ENCODE data around the gene ZBTB20.

Gene ZBTB20

DNA sequence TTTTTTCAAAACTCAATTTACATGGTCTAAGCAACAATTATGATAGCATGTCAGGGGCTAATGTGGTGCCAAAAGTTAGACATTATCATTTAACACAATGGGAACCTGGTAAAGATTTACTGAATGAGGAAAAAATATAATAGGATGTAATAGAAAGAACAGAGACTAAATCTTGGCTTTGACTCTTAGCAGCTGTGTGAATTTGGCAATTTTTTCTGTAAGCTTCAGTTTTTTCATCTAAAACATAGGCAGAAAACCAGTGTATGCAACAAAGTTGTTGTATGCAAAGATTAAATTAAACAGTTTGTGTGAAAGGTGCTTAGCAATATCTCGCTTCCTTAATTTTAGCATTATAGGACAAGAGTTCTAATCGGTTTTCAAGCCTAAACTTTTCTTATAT is 57.6 kb downstream of the ZBTB20 start:
- no peak for DNase-seq (ENCODE audit: low spot score)

DNA sequence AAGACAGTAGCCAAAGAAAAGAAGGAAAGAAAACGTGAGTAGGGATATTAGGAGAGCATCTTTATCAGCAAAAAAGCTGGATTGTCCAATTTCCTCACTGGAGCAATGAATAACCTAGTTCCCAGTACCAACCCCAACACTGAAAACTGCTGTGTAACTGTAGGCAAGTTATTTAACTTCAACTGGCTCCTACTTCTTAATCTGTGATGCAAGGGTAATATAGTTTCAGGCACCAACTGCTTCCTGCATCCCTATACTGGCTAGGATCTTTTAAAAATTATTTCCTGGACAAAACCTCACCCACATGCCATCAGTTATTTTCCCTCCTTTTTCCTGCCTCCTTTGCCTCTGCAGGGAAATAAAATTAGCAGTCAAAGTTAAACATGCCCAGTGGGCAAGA is 59.6 kb downstream of the ZBTB20 start:
- DNase-seq (ENCODE audit: low spot score), result no peak

DNA sequence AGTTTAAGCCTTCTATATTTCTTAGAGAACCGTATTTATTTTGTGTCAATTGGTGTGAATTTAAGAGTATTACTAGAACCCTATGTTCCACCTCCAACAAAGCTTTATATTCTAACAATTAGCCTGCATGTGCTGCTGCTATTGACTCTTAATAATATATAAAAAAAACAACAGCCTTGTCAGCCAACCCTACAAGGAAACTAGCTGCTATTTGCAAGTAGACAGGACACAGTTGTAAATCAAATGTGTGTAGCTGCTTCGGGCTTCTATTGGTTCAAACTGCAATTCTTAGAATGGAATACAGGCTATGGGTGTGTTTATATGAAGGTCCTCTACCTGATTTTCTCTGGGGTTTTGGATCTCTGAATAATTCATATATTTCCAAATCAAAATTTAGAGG is 60.7 kb downstream of the ZBTB20 start:
- no peak for DNase-seq (ENCODE audit: low spot score)

DNA sequence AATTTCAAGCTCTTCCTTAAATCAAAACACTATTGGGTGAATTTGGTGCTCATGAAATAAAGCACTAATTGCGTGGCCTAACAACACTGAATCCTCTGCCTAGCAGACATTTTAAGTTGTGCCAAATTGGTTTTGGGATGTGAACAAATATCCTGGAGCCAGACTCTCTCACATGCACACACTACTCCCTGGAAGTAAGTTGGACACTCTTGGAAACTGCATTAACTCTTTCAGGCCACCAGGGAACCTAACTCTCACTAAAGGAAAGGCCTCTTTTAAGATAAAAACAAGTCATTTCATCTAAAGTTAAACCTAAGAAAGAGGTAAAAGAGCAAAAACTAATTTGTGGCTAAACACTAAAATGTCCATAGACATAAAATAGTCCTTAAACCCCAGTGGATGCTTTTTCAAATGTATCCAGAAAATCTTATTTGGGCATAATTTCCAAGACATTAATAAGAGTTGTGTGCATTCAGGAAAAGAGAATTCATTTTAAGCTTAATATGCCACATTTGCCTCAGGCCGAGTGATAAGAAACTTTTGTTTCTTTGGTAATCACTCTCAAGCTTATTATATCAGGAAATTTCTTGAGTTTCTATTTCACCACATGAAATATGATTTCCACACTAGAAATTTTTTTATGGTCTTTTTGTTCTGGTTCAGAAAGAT is 61.8 kb downstream of the ZBTB20 start:
- DNase-seq (ENCODE audit: low spot score), result no peak

DNA sequence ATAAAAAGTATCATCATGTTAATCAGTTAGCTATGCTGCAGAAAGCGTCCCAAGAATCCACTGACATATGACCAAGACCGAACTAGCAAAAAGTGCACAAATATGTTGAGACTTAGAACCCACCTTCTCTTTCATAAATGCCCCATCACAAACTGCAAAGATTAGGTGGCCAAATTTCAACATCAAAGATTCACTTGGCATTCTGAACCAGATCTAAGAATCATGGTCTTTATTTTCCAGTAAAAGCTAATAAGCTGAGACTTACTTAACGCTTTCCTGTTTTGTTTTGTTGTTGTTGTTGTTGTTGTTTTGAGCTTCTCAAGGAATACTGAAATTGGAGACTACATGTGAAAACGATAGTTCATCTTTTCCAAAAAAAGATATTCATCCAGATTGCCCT is 62.4 kb downstream of the ZBTB20 start:
- no peak for DNase-seq (ENCODE audit: low spot score)

DNA sequence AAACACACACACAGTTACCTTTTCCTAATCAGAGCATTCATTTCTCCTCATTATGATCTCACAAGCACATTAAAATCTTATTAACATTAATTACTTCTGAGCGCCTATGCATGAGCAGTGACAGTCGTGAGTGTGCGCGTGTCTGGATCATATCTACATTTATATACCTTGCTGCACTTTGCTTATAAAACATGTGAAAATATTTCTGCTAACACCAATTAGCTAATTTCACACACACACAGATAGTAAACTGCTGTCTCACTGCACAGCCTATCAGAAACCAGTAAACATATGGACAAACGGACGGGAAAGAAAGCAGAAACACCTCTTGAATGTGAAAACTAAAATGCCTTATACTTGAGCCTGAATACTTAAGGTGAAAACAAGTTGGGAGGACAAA is 64.8 kb downstream of the ZBTB20 start:
- DNase-seq (ENCODE audit: low spot score), result no peak

DNA sequence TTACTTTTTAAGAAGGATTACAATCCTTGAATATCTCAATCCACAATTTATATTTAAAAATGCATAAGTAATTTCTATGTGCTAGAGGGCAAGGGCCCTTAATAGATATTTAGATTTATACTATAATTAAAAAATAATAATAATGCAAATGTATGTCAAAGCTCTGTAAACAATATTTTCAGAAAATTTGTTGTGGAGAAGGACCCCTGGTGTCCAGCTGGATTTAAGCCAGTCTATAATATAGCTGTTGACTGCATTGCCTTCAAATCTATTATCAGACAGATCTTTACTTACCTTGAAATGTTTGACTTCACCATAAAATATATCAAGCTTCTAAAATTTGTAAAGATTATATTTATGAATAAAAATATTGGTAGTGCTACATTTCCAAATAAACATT is 65.6 kb downstream of the ZBTB20 start:
- no peak for DNase-seq (ENCODE audit: low spot score)

DNA sequence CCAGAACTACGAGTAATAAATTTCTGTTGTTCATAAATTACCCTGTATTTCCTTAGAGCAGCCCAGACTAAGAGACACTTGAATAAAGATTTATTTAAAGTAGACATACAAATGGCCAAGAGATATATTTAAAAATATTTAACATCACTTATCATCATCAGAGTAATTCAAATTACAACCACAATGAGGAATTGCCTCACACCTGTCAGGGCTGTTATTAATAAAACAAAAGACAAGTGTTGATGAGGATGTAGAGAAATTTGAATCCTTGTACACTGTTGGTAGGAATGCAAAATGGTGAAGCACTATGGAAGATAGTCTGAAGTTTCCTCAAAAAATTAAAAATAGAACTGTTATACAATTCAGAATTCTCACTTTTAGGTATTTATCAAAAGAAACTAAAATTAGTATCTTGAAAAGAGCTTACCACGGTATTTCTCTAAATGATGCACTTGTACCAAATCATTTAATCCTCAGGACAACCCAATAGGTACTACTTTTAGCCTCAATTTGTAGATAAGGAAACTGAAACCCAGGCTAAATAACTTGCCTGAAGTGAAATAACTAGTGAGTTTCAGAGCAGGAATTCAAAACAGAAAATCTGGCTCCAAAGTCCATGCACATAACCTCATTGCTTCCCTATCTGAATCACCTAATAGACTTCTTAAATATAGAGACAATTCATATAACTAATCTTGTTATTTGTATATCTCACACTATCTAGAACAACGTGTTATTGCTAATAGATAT is 69.4 kb downstream of the ZBTB20 start:
- no peak for DNase-seq (ENCODE audit: low spot score)

DNA sequence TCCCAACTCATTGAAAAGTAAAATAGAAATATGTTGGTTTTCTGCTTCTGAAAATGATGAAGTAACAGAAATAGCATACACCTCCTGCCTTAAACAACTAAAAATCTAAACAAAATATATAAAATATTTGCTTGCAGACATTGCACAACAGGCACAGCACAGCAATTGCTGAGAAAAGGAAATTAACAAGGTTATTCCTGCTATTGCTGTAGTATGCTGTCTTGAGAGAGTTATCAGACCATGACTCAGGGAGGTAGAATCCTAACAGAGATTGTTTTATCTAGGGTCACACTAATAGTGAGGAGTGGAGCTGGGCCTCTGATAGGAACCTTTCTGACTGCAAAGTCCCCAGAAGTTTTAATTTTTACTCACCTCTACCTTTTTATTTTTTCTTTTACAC is 72.6 kb downstream of the ZBTB20 start:
- no peak for DNase-seq (ENCODE audit: low spot score)

DNA sequence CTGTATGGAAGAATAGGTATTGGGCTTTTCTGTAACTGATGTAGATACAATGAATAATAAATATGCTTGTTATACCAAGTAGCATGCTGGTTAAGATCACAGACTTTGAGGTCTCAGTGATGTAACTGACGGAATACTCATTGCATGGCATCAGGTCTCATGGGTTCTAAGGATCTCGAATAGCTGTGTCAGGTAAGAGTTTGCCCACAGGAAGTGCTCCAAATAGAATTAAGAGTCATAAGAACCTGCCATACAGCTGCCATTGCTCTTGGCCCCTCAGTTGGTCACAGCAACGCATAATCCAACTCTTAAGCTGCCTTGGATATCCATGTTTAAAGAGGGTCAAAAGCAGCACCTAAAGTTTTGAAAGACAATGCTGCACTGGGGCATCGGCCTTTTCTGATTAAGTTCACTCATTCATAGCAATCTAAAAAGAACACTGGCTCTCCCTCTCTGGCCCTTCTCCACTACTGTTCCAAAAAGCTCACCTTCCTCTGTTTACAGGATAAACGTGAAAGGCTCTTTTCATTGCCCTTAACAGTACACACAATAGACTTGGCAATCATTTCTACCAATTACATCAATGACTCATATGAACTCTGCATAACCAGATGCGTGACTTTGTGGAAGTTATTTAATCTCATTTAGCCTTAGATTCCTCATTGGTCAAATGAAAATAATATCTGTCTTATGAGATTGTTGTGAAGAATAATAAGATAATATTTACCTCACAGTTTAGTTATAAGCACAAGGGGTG is 74.6 kb downstream of the ZBTB20 start:
- DNase-seq (ENCODE audit: low spot score), result peak; percentile 89

DNA sequence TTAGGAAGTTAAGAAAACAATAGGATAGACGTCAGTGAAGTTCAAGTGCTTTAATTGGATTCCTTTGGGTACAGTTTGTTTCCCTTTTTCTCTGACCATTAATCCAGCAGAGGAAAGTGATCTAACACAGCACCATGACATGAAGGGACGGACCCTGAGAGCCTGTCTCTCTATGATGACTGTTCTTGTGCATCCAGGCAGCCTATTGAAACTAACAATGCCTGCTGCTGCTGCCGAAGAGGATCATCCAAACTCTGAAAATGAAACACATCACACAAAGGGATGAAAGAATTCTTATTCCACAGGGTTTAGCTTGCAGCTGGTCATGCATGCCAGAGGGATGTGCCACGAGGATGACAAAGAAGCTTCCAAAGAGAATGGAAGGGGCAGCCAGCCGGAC is 75.5 kb downstream of the ZBTB20 start:
- no peak for DNase-seq (ENCODE audit: low spot score)

DNA sequence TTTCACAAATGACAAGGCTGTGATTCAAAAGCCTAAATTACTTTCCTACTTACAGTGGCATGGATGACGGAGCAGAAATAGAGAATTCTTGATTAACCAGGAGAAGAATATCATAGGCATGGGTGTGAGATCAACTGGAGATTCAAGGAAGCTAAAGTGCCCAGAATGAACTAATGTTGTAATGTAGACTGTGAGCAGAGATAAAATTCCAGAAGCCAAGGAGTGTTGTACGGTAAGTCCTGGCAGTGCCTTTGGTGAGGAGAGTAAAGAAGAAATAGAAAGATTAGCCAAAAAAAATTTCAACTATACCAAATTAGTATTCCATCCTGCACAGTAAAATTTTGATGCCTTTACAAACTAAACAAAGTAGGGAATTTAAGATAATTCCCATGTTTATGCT is 75.9 kb downstream of the ZBTB20 start:
- DNase-seq (ENCODE audit: low spot score), result no peak

DNA sequence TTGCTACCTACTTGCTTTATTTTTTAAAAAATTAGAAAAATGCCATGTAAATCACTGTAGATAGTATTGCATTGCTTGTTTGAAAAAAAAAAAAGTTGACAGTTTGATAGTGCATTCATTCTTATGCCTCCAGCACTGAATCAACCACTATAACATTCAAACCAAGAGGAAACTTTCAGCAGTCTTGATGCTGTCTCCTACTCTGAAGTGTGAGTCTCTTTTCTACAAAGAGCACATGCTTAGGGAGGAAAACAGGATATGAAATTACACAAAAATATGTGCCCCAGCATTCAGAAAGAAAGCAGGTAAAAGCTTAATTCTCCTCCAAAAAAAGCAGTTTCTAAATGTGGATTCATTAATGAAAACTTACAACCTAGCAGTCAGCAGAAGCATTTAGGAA is 78.3 kb downstream of the ZBTB20 start:
- no peak for DNase-seq (ENCODE audit: low spot score)

DNA sequence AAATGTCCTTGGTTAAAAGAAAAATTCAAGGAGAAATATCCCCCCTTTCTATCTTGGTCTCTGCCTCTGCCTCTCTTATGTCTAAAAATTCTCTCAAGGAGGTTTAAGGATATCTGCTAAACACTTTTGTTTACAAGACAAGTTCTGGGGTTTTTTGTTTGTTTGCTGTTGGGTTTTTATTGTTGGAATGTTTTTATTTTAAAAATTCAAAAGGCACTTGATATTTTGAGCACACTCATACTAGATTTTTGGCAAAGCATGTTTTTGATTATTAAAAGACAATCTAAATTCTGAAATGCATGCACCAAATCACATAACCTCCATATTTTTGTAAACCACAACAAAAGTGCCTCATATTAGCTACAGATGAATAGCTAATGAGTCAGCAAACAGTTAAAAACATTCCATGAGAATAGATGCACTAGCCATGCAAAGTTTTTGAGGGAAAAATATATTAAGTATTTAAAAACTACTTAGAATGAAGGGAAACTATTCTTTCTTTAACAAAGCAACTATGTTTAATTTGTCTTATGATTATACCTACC is 84.6 kb downstream of the ZBTB20 start:
- peak; percentile 33 for DNase-seq (ENCODE audit: low spot score)

DNA sequence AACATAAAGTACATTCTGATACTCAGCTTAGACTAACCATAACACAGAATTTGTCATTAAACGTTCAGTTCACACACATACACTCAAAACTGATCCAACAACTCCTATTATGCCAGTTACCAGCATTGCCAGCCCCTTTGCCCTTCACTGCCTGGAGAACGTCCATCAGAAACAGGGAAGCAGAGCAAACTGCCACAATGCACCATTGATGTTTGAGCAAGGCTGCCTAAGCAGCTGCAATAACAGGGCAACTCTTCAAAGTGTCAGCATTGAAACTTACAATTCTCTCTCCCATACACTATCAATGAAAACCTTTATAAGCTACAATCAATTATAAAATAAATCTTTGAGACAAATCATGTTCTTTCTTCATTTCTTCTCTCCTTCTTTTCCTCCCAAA is 85.1 kb downstream of the ZBTB20 start:
- peak; percentile 77 for DNase-seq (ENCODE audit: low spot score)

DNA sequence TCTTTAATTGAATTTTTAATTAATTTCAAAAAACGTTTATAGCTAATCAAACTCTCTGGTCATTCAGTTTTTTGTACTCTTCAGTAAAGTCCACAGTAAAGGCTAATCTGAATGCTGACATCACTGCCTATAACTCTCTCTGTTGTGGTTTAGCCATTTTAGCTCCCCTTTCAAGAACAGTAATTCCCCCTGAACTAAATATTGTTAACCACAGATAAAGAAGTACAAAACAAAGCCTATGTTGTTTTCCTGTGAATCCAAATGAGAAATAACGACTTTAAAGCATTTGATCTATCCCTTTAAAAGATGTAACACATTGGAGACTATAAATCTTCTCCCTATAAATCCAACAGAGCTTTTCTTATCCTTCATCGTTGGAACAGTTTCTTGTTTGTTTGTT is 94.2 kb downstream of the ZBTB20 start:
- peak; percentile 82 for DNase-seq (ENCODE audit: low spot score)

DNA sequence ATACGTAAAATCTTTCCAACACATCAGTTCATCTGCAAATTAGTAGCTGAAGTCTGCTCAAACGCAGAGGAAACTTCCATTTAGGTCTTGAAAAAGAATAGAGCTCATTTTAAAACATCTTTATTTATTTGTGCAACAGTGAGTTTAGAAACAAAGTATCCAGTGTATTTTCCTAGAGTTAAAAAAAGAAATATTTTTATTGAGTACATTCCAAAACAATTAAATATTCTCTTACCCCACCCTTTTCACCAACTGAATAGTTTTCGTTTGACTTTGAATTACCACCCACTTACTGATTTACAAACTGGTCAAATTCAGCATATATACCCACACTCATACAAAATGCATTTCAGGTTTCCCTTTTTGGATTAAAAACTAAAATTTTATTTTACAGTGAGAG is 104.7 kb downstream of the ZBTB20 start:
- peak; percentile 33 for DNase-seq (ENCODE audit: low spot score)

DNA sequence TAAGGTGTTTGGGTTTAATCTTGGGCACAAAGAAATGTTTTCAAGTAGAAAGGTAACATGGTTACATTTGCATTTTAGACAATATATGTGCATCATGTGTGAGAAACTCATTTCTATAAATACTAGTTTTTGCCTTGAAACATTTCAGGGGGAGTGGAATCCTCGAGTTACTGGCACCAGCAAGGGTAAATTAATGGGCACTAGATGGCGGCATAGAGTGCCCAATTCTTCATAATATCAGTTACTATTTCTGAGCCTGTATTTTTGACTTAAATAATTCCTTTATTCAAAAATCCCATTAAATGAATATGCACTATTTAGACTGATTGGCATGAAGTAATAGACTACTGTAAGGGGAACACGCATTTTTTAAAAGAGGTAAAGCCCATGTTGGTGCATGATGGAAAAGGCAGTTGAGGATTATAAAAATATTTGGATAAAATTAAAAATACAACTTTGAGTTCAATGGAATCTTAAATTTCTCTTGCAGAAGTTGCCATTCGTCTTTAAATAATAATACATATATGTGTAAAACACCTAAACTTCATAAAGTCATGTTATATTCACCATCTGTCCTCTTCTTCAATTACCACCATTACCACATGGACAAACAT is 106.3 kb downstream of the ZBTB20 start:
- DNase-seq (ENCODE audit: low spot score), result peak; percentile 60

DNA sequence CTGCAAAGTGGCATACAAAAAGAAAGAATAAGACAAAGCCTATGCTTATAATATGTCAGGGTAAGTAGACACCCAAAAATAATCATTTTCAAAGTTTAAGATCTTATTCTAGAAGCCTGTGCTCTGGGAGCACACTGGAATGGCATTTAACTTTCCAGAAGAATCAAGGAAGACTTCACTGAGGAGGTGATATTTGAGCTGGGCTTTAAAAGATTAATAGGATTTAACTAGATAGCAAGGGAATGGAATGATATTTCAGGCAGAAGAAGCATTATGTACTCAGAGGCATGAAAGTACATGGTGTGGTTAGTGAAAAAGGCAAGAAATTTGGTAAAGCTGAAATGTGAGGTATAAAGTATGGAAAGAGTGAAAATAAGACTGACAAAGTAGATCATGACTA is 106.8 kb downstream of the ZBTB20 start:
- no peak for DNase-seq (ENCODE audit: low spot score)

DNA sequence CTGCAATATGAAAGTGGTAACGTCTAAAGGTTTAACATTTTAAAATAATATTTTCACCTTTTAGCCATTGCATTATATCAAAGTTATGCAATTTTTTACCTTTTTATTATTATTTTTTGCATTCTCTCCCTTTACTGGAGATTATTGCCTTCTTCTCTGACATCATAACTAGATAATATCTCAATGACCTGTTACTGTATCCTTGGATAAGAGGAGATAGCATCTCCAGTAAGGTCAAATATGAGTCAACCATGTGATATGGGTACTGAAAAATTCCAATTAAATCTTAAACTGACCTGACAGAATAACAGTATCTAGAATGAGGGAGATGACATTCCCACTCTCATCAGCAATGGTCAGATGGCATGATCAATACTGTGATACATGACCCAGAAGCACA is 108.3 kb downstream of the ZBTB20 start:
- DNase-seq (ENCODE audit: low spot score), result no peak

DNA sequence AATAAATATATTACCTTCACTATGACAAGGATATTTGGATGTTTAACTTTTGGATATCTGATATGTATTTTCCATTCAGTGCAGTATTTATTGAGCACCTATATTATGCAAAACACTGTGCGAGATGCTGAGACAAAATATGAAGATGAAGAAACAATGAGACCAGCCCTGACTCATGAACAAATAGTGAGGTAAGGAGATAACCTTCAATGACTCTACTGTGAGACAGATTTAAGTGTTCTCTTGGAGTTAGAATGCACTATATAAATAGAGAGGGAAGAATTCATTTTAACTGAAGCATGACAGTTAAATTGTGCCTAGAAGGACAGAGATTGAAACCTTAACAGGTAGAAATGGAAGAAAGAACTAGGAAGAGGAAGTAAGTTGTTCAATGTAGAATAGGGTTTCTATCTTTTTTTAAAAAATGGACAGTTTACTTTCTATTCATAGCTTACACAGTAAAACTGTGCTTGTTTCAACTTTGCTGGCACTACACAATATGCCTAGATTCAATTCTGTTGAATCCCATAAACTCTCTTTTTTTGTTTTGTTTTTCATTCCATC is 124.2 kb downstream of the ZBTB20 start:
- DNase-seq (ENCODE audit: low spot score), result no peak

DNA sequence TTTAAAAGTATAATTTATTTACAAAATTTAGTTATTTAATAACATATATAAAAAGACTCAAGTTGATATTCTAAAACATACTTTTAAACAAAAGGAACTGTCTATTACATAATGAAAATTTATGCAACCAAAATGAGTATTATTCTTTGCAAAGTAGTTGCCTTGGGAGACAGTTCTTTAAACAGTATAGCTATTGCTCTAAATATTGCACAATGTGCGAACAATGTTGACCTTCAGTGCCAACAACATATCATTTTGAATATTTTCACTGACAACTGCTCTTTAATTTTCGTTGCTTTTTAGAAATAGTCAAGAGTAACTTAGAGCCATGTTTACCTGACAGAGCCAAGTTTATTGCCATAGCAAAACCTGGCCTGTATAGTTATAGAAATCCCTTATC is 124.9 kb downstream of the ZBTB20 start:
- no peak for DNase-seq (ENCODE audit: low spot score)
